K562 (cell line): ENCODE data around the gene ENSA. TPM values are rescaled to one million over a fixed set of nuclear protein-coding genes. Genes with fewer than 3 reads are reported as not detected.

Source experiments
- CBFA2T3 ChIP-seq: fragments of 450-650 bp; IDR thresholded peaks from 2 replicates; pipeline ENCODE4 v1.6.1; 2017
- CREB5 ChIP-seq: fragments of 250-450 bp; sonication (Bioruptor Pico); IDR thresholded peaks from 2 replicates; pipeline ENCODE4 v1.5.0; 2020; ENCODE audit warnings: mild to moderate bottlenecking
- ELF1 ChIP-seq: fragments of 200-800 bp; sonication (Bioruptor generic); IDR thresholded peaks from 2 replicates; pipeline ENCODE4 v1.6.1; 2016; ENCODE audit warnings: missing genetic modification characterization, missing compliant biosample characterization
- HINFP ChIP-seq: fragments of 450-650 bp; conservative IDR thresholded peaks from 2 replicates; pipeline ENCODE4 v1.6.1; 2016; ENCODE audit warnings: missing genetic modification characterization, low read depth, mild to moderate bottlenecking, control low read depth, missing compliant biosample characterization
- HOMEZ ChIP-seq: fragments of 250-450 bp; sonication (Bioruptor Pico); IDR thresholded peaks from 2 replicates; pipeline ENCODE4 v1.4.0; 2020; ENCODE audit warnings: mild to moderate bottlenecking, moderate library complexity
- PHTF2 ChIP-seq: fragments of 250-450 bp; sonication (Bioruptor Pico); IDR thresholded peaks from 2 replicates; pipeline ENCODE4 v1.5.0; 2021; ENCODE audit warnings: mild to moderate bottlenecking
- POLR2AphosphoS2 ChIP-seq: IDR thresholded peaks from 2 replicates; pipeline ENCODE4 v1.6.1; 2012; ENCODE audit warnings: low read length, improper control_type of control experiment
- RREB1 ChIP-seq: fragments of 250-450 bp; sonication (Bioruptor Pico); IDR thresholded peaks from 2 replicates; pipeline ENCODE4 v1.4.0; 2020
- SAFB2 ChIP-seq: fragments of 200-400 bp; formaldehyde crosslinking; IDR thresholded peaks from 2 replicates; pipeline ENCODE4 v1.6.1; 2018; ENCODE audit warnings: borderline replicate concordance, low read length, low read depth, moderate library complexity; ENCODE audit not compliant: severe bottlenecking
- XRCC4 ChIP-seq: IDR thresholded peaks from one replicate; pipeline ENCODE4 v1.6.1; 2011; ENCODE audit not compliant: insufficient read depth, insufficient read length; ENCODE audit errors: extremely low read depth
- ZBTB26 ChIP-seq: fragments of 450-650 bp; formaldehyde crosslinking; IDR thresholded peaks from 2 replicates; pipeline ENCODE4 v1.4.0; 2022; ENCODE audit warnings: missing genetic modification characterization
- ZNF232 ChIP-seq: sonication (generic); formaldehyde crosslinking; IDR thresholded peaks from 2 replicates; pipeline ENCODE4 v1.8.0; 2022; ENCODE audit warnings: mild to moderate bottlenecking, missing genetic modification reagents
- ZNF436 ChIP-seq: fragments of 250-450, 450-650 bp; sonication (Bioruptor Pico); formaldehyde crosslinking; IDR thresholded peaks from 2 replicates; pipeline ENCODE4 v1.7.0; 2020; ENCODE audit warnings: mild to moderate bottlenecking
- ZNF79 ChIP-seq: fragments of 250-450 bp; sonication (Bioruptor Pico); IDR thresholded peaks from 2 replicates; pipeline ENCODE4 v1.4.0; 2020; ENCODE audit warnings: low read depth, mild to moderate bottlenecking, moderate library complexity
- ZSCAN32 ChIP-seq: fragments of 450-650 bp; formaldehyde crosslinking; IDR thresholded peaks from 2 replicates; pipeline ENCODE4 v1.4.0; 2020; ENCODE audit warnings: mild to moderate bottlenecking, moderate library complexity
- polyA plus RNA-seq, 8 experiments: library from polyadenylated mRNA; depleted of rRNA in 4 of 8; stranded (reverse) in 5 of 8; unstranded in 3 of 8; fragments of >200 nt; fragmentation: Nextera tagmentation in 2 of 8; fragmentation: Illumina TruSeq in 1 of 8; extraction: Ambion mirVana in 2 of 8; extraction: Trizol in 1 of 8; gene quantifications; 2 replicates each; pipeline versions ENCODE4 v1.2.1 to v1.2.3, GENCODE V29; 2011 to 2014; ENCODE audit warnings: inconsistent platforms in 1 of 8, missing spikeins in 1 of 8
- total RNA-seq, 7 experiments: library from RNA; depleted of rRNA in 6 of 7; stranded (reverse); fragments of >200 nt in 6 of 7; fragmentation: Illumina TruSeq in 2 of 7; extraction: Trizol in 2 of 7; gene quantifications; 2 replicates each; pipeline versions ENCODE4 v1.2.1 to v1.2.3, GENCODE V29; 2011 to 2021; ENCODE audit warnings: low replicate concordance in 1 of 7

The ENSA gene
- total and polyA plus RNA-seq, 9 of the 15 experiments (the other 6 are each of a cell fraction or from before 2014, with no cell fraction given) = 68.1 to 605 (median 188) TPM

GRCh38 chr1:150622303-150622975, 7.0 kb downstream of the ENSA start (continued):
- TF ChIP-seq CREB5 (no peak), HOMEZ (CRISPR knock-in tag) (no peak), HINFP (tag) (no peak), PHTF2 (CRISPR knock-in tag) (no peak), ZNF232 (CRISPR knock-in tag) (no peak), ZBTB26 (CRISPR knock-in tag) (no peak), ZNF79 (CRISPR knock-in tag) (no peak), ZSCAN32 (CRISPR knock-in tag) (no peak), POLR2AphosphoS2 (0 out of 2 replicates have a peak, but pooled peaks have one; percentile 8), XRCC4 (no peak), RREB1 (no peak), ZNF436 (CRISPR knock-in tag) (no peak), ELF1 (no peak), CBFA2T3 (peak; percentile 56), SAFB2 (no peak)
